ENCODE results near the gene ISG20.

Gene ISG20

DNA sequence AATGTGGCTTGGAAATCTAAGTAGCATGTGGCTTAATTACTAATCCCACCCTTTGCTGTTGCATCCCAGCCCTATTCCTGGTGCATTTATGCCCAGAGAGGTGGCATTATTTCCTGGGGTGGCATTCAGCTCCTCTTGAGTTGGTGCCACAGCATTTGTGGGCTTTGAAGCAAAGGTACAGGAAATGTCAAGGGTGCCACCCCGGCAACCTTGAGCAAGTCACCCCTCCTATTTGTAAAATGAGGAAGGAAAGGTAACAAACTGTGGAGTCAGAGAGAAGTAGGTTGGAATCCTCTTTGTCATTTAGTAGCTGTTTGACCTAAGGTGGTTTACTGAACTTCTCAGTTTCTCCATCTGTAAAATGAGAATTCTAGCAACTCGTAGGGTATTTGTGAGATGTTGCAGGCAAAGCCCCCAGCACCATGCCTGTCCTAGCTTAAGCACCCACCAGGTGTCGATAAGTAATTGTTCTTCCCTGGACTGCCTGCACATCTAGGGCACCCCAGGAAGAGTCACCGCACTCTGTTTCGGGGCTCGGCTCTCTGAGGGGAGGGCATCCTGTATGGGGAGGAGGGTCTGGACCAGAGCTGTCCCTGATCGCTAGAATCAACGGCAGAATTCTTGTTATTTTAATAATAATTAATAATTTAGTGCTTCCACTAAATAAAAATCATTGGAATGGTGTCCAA, 17.1 kb downstream of the ISG20 start:
- no peak for DNase-seq

- no peak for DNase-seq
Observed at GRCh38 chr15:88656760-88657221, 18.0 kb downstream of the ISG20 start.

DNA sequence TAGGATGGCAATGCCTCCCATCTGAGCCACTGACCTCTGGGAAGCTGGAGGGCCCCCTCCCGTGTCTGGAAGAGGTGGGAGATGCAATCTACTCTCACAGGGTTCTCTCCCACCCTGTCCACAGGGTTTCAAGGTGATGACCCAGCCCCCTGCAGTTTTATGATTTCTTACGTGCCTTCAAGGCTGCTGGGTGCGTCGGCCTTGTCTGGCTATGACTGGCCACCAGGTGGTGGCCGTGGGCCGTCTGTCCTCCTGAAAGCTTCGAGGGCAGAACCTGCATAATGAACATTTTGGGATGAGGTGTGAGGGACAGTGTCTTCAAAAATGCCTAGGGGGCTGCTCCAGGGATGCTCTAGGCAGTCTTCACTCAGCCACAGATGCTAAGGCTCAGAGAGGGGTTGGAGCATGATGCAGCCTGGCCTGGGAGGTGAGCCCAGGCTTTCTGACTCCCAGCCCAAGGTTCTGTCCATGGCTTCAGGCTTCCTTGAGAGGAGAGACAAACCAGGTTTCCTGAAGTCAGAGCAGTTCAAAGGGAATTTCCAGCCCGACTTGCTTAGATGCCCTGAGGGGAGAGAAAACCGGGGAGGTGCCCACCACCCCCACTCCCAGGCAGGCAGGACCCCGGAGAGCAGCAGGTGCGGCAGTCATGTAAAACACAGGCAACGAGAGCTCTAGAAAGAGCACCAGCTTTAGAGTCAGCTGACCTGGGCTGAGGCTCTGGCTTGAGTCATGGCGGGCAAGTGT, 18.7 kb downstream of the ISG20 start:
- no peak for DNase-seq

- no peak for DNase-seq
Observed at GRCh38 chr15:88658070-88658965, 19.5 kb downstream of the ISG20 start.

- no peak for DNase-seq
Observed at GRCh38 chr15:88658972-88659931, 20.4 kb downstream of the ISG20 start.

DNA sequence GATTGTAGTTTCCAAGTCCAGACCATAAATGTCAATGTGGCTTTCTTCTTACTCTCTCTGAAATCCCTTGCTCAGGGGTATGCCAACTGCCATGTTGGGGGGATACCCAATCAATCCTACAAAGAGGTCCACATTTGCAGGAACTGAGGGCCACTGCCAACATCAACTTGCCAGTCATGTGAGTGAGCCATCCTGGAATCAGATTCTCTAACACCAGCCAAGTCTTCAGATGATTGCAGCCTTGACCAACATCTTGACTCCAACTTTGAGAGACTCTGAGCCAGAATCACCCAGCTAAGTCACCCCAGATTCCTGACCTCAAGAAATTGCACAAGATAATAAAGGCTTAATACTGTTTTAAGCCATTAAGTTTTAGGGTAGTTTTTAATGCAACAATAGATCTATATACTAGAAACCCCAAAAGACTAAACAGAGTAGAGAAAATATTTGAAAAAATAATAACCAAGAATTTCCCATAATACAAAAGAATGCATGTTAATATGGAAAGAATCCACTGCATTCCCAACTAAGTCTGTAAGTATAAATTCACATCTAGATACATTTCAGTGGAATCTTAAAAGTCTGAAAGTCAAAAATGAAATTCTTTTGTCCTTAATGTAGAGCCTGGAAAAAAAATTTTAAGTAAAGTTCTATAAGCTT, 22.4 kb downstream of the ISG20 start:
- DNase-seq: no peak

GRCh38 chr15:88661761-88662556, 23.1 kb downstream of the ISG20 start:
- no peak for DNase-seq

GRCh38 chr15:88663141-88663621, 24.4 kb downstream of the ISG20 start:
- no peak for DNase-seq

DNA sequence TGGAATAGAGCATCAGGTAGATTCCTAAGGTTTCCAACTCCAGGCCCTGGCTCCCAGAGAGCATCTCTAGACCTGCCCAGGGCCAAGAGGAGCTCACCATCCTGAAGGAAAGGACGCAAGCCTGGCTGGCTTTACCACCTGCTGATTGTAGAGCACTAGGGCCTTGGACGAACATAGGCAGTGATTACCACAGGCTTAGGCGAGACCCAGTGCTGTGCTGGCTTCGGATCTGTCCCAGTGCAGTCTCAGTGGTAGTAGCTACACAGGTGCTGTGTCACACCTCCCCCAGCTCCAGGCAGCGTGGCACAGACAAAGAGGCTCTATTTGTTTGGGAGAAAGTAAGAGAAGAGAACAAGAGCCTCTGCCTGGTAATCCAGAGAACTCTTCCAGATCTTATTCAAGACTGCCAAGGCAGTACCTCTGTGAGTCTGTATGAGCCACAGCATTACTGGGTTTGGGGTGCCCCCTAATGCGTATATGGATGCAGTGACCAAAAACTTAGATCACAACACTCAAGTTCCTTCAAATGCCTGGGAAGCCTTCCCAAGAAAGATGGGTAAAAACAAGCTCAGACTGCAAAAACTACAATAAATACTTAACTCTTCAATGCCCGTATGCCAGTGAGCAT, 25.4 kb downstream of the ISG20 start:
- no peak for DNase-seq

GRCh38 chr15:88674661-88675060, 35.8 kb downstream of the ISG20 start:
- no peak for DNase-seq

DNA sequence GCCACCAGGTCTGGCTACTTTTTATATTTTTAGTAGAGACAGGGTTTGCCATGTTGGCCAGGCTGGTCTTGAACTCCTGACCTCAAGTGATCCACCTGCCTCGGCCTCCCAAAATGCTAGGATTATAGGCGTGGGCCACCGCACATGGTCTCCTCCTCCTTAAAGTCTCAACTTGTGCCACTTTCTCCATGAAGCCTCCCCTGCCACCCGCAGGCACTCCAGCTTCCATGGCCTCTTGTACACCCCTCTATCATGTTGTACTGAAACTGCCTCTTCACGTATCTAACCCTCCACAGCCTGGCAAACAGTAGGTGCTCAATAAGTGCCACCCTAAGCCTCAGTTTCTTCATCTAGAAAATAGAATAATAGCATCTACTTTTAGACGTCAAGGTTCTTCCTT, 39.9 kb downstream of the ISG20 start:
- DNase-seq: no peak

GRCh38 chr15:88680241-88681001, 41.6 kb downstream of the ISG20 start:
- DNase-seq: no peak

- no peak for DNase-seq
Observed at GRCh38 chr15:88681610-88682221, 42.9 kb downstream of the ISG20 start.

DNA sequence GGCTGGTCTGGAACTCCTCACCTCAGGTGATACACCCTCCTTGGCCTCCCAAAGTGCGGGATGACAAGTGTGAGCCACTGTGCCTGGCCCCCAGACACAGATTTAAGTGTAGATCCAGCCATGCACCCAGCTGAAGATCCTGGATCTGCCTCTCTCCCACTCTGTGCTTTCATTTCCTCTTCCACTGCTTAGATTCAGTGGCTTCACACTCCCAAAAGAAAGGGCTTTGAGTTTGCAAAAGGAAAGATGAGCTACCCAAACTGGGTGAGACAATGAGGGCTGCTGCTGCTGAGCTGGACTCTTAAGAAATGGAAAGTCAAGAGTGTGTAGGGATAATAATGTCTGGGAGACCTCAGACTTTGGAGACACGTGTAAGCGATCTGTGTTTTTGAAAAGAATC, 45.5 kb downstream of the ISG20 start:
- DNase-seq: no peak

- no peak for DNase-seq
Observed at GRCh38 chr15:88686166-88686565, 47.4 kb downstream of the ISG20 start.

DNA sequence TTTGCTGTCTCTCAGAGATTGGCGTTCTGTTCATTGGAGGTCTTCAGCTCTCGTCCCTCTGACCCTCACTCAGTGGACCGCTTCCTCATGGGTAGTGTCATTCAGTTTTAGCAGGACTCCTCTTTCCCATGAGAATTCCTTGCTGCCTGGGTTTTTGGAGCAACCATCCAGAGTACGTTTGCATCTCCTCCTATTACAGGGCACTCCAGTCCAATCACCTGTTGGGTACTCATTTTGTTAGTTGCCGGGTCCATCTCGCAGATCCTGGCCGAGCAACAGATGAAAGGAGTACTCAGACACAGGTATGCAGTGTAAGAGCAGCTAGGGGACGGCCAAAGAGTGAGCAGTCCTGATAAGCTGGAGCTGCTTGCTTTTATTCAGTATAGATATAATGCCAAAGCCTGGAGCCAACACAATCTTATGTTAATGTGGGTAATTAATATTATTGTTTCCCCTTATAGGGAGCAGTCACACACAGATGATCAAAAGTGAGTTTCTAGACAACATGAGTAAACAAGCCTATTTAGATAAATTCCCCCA, 49.6 kb downstream of the ISG20 start:
- DNase-seq: no peak

- DNase-seq: no peak
Observed at GRCh38 chr15:88690331-88690730, 51.5 kb downstream of the ISG20 start.

- no peak for DNase-seq
Observed at GRCh38 chr15:88693191-88693590, 54.4 kb downstream of the ISG20 start.

GRCh38 chr15:88695101-88695500, 56.3 kb downstream of the ISG20 start:
- no peak for DNase-seq
